Smooth muscle cell (in vitro differentiated cells): ENCODE data around the gene MRAP2. TPM values are rescaled to one million over a fixed set of nuclear protein-coding genes. Genes with fewer than 3 reads are reported as not detected.

Experiments used
- DNase-seq: peaks from one replicate; lab custom pipeline; 2025; ENCODE audit not compliant: unreplicated experiment; lab: John Stamatoyannopoulos, UW
- H2AFZ ChIP-seq: fragments of 200-600 bp; sonication (generic); 2 replicates; pipeline ENCODE4 v1.6.0; 2016; ENCODE audit warnings: antibody characterized with exemption, low read depth, mild to moderate bottlenecking
- H3F3A ChIP-seq: fragments of 200-600 bp; sonication (generic); 2 replicates; pipeline ENCODE4 v1.6.0; 2017; ENCODE audit warnings: antibody characterized with exemption, low read depth
- H3K27ac ChIP-seq: fragments of 200-600 bp; sonication (generic); 2 replicates; pipeline ENCODE4 v1.5.1; 2016; ENCODE audit warnings: low read depth, mild to moderate bottlenecking
- H3K27me3 ChIP-seq: fragments of 200-600 bp; sonication (generic); 2 replicates; pipeline ENCODE4 v1.6.1; 2016; ENCODE audit warnings: low read depth, mild to moderate bottlenecking
- H3K36me3 ChIP-seq: fragments of 200-600 bp; sonication (generic); 2 replicates; pipeline ENCODE4 v1.5.1; 2016; ENCODE audit warnings: low read depth
- H3K4me1 ChIP-seq: fragments of 200-600 bp; sonication (generic); 2 replicates; pipeline ENCODE4 v1.5.1; 2016; ENCODE audit warnings: low read depth
- H3K4me2 ChIP-seq: fragments of 200-600 bp; sonication (generic); 2 replicates; pipeline ENCODE4 v1.6.0; 2016; ENCODE audit warnings: mild to moderate bottlenecking
- H3K4me3 ChIP-seq: fragments of 200-600 bp; sonication (generic); 2 replicates; pipeline ENCODE4 v1.5.1; 2016; ENCODE audit warnings: mild to moderate bottlenecking
- H3K79me2 ChIP-seq: fragments of 200-600 bp; sonication (generic); 2 replicates; pipeline ENCODE4 v1.6.0; 2016; ENCODE audit warnings: low read depth, mild to moderate bottlenecking
- H3K9ac ChIP-seq: fragments of 200-600 bp; sonication (generic); 2 replicates; pipeline ENCODE4 v1.6.0; 2016; ENCODE audit warnings: low read depth
- H3K9me3 ChIP-seq: fragments of 200-600 bp; sonication (generic); replicated peaks from 2 replicates; pipeline ENCODE4 v1.5.1; 2016; ENCODE audit warnings: low read depth
- H4K20me1 ChIP-seq: fragments of 200-600 bp; sonication (generic); 2 replicates; pipeline ENCODE4 v1.6.0; 2016; ENCODE audit warnings: low read depth
- WGBS: methylation state at CpG from one replicate; pipeline ENCODE4 v1.1.7; 2016; ENCODE audit warnings: low lambda C conversion rate; 5-methylcytosine and 5-hydroxymethylcytosine counted together
- polyA plus RNA-seq: library from polyadenylated mRNA; unstranded; fragments of >200 nt; fragmentation: Nextera tagmentation; extraction: Ambion mirVana; gene quantifications from 2 replicates; pipeline ENCODE4 v1.2.1, GENCODE V29; 2016
- total RNA-seq: library from RNA; depleted of rRNA; stranded (reverse); fragments of >200 nt; gene quantifications from 2 replicates; pipeline ENCODE4 v1.2.3, GENCODE V29; 2014
- TF ChIP-seq, protein P1 (sequence below): fragments of 200-600 bp; sonication (generic); IDR thresholded peaks from 2 replicates; pipeline ENCODE4 v1.5.1; 2017; ENCODE audit warnings: borderline replicate concordance, mild to moderate bottlenecking, antibody characterized with exemption; ENCODE audit not compliant: insufficient read depth, poor library complexity, severe bottlenecking

The MRAP2 gene
- total and polyA plus RNA-seq, 2 experiments from 2014 or later, result 15.0 to 20.5 TPM

DNA sequence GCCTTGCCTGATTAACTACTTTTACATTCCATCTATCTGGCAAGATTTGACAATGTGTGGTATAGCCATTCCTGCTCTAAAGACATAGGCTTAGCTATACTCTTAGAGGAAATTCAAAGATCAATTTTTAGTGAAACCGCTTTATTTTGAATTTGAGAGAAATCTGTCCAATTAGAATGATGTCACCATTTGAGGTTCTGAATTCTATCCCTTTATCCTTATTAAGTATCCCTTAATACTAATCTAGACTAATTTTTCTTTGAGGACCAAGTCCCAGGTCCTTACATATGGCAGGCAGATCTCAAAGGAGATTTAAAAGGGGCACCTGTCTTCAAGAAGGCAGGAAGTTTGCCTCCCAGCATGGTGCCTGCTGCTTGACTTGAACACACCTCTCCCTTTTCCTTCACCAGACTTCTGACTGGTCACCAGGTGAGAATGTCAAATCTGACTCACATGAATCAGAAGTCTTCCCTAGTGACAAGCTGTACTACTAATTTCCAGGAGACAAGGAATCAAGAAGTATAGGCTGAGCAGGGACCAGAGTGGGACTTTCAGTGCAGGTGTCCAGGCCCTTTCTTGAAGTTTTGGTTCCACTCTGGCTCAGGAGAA lies 15.0 kb upstream of the MRAP2 start:
- Histone ChIP-seq H2AFZ (no peak overlapping the region), H3K4me1 (no peaks in the 10 kb centered on the region), H3K9me3 (no peaks in the 10 kb centered on the region), H3K4me2 (no peak overlapping the region), H3F3A (no peaks in the 10 kb centered on the region), H3K9ac (no peak overlapping the region), H3K4me3 (no peak overlapping the region), H3K27ac (no peak overlapping the region), H3K36me3 (no peaks in the 10 kb centered on the region), H3K27me3 (no peaks in the 10 kb centered on the region), H3K79me2 (no peaks in the 10 kb centered on the region), H4K20me1 (no peaks in the 10 kb centered on the region)
- WGBS, result 96% methylated on average over 1 of the region's 1 CpG
- DNase-seq, result no peak
- TF ChIP-seq, protein P1, sequence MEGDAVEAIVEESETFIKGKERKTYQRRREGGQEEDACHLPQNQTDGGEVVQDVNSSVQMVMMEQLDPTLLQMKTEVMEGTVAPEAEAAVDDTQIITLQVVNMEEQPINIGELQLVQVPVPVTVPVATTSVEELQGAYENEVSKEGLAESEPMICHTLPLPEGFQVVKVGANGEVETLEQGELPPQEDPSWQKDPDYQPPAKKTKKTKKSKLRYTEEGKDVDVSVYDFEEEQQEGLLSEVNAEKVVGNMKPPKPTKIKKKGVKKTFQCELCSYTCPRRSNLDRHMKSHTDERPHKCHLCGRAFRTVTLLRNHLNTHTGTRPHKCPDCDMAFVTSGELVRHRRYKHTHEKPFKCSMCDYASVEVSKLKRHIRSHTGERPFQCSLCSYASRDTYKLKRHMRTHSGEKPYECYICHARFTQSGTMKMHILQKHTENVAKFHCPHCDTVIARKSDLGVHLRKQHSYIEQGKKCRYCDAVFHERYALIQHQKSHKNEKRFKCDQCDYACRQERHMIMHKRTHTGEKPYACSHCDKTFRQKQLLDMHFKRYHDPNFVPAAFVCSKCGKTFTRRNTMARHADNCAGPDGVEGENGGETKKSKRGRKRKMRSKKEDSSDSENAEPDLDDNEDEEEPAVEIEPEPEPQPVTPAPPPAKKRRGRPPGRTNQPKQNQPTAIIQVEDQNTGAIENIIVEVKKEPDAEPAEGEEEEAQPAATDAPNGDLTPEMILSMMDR, result no peak

DNA sequence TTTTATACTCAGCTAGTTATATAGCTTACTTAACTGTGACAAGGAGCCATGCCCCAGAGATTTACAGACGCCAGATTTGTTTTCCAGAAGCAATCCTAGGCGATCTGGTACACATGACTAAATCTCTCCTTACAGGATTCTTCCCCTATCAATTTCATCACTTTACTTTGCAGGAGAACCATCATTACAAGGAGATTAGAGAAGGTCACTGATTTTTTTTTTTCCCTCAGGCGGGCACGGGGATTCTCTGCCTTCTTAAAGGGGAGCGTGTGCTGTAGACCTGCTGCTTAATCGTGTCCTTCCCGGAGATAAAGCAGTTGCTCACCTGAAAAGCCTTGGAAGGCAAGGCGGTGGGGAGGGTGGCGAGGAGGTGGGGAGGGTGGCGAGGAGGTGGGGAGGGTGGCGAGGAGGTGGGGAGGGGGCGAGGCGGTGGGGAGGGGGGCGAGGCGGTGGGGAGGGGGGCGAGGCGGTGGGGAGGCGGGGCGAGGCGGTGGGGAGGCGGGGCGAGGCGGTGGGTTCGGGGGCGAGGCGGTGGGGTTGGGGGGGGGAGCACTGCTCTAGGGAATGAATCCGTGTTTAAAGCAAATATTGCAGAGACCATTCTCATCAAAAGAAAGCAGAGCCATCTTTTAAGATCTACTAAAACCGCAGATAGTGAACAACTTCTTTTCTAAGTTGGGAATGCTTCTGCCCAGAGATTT lies 14.3 kb upstream of the MRAP2 start:
- H3F3A ChIP-seq, result no peaks in the 10 kb centered on the region
- no peak overlapping the region for H3K4me2 ChIP-seq
- H3K9ac ChIP-seq, result no peak overlapping the region
- TF ChIP-seq, protein P1, result no peak
- H2AFZ ChIP-seq, result no peak overlapping the region
- no peaks in the 10 kb centered on the region for H4K20me1 ChIP-seq
- H3K4me1 ChIP-seq, result no peaks in the 10 kb centered on the region
- no peaks in the 10 kb centered on the region for H3K27me3 ChIP-seq
- H3K9me3 ChIP-seq, result no peaks in the 10 kb centered on the region
- H3K79me2 ChIP-seq, result no peaks in the 10 kb centered on the region
- 71% methylated on average over 16 of the region's 28 CpGs for WGBS
- no peak overlapping the region for H3K4me3 ChIP-seq
- H3K27ac ChIP-seq, result no peak overlapping the region
- DNase-seq, result no peak
- H3K36me3 ChIP-seq, result no peaks in the 10 kb centered on the region

DNA sequence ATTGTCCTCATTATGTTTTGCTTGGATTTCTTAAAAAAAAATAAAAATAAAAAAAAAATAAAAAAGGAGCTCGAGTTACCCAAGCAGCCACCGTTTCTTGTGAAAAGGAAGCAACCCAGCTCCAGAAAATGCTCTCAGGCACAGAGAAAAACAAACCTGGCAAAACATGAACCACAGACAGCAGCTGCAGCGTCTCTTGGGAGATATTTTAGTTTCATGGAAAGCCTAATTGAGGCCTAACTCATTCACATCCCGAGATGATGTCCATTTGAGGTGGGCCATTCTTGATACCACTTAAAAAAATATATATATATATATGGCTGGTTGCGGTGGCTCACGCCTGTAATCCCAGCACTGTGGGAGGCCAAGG lies 13.7 kb upstream of the MRAP2 start:
- no peak overlapping the region for H3K9ac ChIP-seq

More for the DNA sequence above, 13.7 kb upstream of the MRAP2 start:
- H3K9me3 ChIP-seq, result no peaks in the 10 kb centered on the region
- H3K79me2 ChIP-seq, result no peaks in the 10 kb centered on the region
- WGBS, result 89% methylated on average over 6 of the region's 6 CpGs
- no peak overlapping the region for H3K27ac ChIP-seq
- H3K4me1 ChIP-seq, result no peaks in the 10 kb centered on the region
- DNase-seq, result no peak
- H3K4me3 ChIP-seq, result no peak overlapping the region
- H3K36me3 ChIP-seq, result no peaks in the 10 kb centered on the region
- H3F3A ChIP-seq, result no peaks in the 10 kb centered on the region
- H3K4me2 ChIP-seq, result no peak overlapping the region
- no peak overlapping the region for H2AFZ ChIP-seq
- no peaks in the 10 kb centered on the region for H4K20me1 ChIP-seq
- TF ChIP-seq, protein P1, result no peak
- no peaks in the 10 kb centered on the region for H3K27me3 ChIP-seq
